A172 (cell line): Measurements from ENCODE around the gene KRT37. TPM values are rescaled to one million over a fixed set of nuclear protein-coding genes. Genes with fewer than 3 reads are reported as not detected.
A peak's percentile ranks its signal among the peaks of the same experiment; 100 is the strongest.
"Not testable (repeated sequence)": the region's sequence is repeated elsewhere in the genome, so short reads cannot be mapped to it uniquely, and the experiment has no call there.

Experiments
- DNase-seq: peaks from one replicate; pipeline ENCODE4 v3.0.0-alpha.2; 2015; ENCODE audit warnings: low spot score
- total RNA-seq: library from RNA; depleted of rRNA; stranded (reverse); fragments of >200 nt; shearing (Covaris generic); gene quantifications from 2 replicates; pipeline ENCODE4 v1.2.3, GENCODE V29; 2014

KRT37 gene
- total RNA-seq, 1 experiment from 2014 or later: not detected

GRCh38 chr17:41434415-41434814 lies 10.0 kb upstream of the KRT37 start:
- DNase-seq: no peak

- DNase-seq: no peak
These were observed 9.6 kb upstream of the KRT37 start for GRCh38 chr17:41434005-41434404.

- no peak for DNase-seq
These were observed 9.2 kb upstream of the KRT37 start for GRCh38 chr17:41433586-41433985.

DNA sequence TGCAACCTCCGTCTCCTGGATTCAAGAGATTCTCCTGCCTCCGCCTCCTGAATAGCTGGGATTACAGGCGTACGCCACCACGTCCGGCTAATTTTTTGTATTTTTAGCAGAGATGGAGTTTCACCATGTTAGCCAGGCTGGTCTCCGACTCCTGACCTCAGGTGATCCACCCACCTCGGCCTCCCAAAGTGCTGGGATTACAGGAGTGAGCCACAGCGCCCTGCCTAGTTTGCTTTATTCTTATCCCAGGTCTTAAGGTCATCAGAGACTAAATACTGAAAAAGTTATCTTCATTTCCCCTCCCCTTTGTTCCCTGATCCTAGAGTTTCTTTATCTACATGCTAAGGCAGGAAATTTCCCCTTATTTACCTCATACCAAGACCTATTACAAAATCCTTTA lies 6.0 kb upstream of the KRT37 start:
- not testable (repeated sequence) for DNase-seq

- DNase-seq: no peak
These were observed 5.3 kb upstream of the KRT37 start for GRCh38 chr17:41429667-41430066.

- DNase-seq: peak; percentile 40
These were observed 4.4 kb upstream of the KRT37 start for GRCh38 chr17:41428591-41429291.

GRCh38 chr17:41422586-41422985 lies 1.8 kb downstream of the KRT37 start:
- not testable (repeated sequence) for DNase-seq

GRCh38 chr17:41421617-41422016 lies 2.8 kb downstream of the KRT37 start:
- DNase-seq: no peak

GRCh38 chr17:41421116-41421515 lies 3.3 kb downstream of the KRT37 start:
- DNase-seq: peak; percentile 23

GRCh38 chr17:41420134-41420533 lies 4.3 kb downstream of the KRT37 start:
- DNase-seq: no peak

DNA sequence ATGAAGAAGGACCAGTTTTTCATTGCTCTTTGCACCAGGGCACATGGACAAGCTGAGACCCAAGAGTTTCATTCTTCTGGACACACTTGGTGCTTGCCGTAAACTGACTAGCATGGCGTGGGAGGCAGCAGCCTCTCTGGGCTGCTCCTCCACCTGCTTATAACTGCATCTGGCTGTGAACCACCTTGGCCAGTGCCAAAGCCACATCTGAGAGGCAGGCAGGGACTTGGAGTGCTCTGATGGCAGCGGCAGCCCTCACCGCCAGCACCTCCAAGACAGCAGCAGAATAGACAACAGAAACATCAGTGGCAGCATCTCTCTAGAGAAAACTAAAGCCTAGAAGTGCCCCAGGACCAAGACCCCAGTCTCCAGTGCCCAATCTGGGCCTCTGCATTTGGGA lies 4.7 kb downstream of the KRT37 start:
- no peak for DNase-seq

GRCh38 chr17:41418116-41418860 lies 6.1 kb downstream of the KRT37 start:
- DNase-seq: no peak

DNA sequence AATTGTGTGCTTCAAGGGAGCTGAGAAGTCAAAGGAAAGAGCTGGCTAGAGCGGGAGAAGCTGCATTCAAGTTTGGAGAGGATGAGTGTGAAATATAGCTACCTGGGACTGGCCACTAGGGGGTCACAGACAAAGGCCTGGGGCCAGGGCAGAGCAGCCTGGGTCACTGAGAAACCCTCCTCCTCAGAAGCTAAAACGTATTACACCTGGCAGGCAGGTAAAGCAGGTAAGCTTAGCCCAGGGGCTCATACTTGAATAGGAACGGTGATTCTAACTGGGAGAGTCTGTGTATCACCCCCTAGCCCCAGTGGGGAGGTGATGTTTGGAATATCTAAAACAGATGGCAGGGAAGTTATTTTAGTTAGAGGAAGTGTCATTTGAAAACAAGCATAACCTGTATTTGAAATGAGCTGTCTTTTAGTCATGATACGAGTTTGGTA lies 6.8 kb downstream of the KRT37 start:
- DNase-seq: no peak

- no peak for DNase-seq
These were observed 7.3 kb downstream of the KRT37 start for GRCh38 chr17:41417127-41417526.

DNA sequence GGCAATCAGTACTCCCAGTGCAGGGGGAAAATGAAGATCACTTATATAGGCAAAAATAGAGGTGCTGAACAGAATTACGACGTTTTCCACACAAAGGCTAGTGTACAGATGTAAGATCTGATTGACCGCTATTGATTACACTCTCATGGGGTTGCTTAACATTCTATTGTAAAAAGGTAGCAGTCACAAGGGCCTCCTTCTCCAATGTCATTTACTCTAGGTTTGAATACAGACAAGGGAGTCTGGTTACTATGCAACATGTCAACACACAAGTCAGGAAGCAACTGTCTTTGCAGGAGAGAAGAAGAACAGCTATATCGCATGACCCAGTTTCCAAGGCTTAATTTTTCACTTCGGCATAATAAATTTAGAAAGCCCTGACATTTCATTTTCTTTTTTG lies 7.9 kb downstream of the KRT37 start:
- DNase-seq: no peak

- no peak for DNase-seq
These were observed 8.5 kb downstream of the KRT37 start for GRCh38 chr17:41415833-41416335.

DNA sequence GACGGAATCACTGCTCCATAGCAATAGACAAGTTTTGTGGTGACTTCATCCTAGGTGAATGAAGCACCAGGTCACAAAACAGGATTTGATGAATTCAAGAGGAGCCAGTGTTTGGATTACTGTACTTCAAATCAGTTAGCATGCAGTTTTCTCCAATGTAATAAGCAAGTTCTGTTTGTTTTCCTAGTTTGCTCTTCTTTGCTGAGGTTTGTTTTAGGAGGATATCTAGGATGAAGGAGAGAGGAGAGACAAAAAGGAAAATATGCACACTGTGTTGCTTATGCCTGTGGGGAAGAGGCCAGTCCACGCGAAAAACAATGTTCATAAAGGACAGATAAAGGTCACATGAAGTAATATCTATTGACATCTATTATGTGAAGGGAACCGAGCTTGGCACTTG lies 9.0 kb downstream of the KRT37 start:
- no peak for DNase-seq

DNA sequence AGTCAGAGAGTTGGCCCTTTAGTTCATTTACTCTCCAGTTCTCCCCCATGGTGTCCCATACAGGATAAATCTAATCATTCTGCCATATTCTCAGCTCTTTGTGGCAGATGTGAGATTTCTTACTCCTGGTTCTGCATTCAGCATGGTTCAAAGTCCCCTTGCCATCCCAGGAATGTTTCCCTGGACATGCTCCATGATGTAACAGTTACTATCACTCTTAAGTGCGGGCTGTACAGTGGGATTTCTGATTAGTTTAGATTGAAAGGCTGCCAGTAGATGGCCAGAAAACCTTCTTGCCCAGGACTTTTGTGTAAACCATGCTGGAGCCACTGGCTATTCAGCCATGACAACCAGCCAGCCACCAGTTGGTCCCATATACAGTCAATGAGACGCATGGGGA lies 10.4 kb downstream of the KRT37 start:
- no peak for DNase-seq

DNA sequence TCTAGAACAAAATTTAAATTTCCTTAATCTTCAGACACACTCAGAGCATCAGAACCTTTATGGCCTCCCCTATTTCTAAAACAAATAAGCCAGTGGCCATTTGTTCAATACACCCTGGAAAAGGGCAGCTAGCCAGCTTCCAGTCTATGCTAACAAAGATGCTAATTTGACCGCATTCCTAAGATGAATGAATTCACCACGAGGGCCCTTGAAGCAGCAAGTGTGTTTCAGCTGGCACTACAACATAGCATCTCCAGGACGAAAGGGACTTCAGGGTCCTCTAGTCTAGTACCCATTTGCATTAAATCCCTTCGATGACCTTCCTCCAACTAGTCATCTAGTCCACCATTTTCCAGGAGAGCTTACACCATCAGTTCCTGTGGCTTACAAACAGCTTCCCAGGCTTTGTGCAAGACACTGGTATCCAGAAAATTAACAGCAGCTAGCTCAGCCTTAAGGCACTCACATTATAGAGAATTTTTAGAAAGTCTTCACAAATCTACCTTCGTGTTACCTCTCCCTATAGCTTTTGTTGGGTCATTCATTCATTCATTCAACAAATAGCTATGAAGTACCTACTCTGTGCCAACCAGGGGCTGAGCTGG lies 10.9 kb downstream of the KRT37 start:
- DNase-seq: no peak

DNA sequence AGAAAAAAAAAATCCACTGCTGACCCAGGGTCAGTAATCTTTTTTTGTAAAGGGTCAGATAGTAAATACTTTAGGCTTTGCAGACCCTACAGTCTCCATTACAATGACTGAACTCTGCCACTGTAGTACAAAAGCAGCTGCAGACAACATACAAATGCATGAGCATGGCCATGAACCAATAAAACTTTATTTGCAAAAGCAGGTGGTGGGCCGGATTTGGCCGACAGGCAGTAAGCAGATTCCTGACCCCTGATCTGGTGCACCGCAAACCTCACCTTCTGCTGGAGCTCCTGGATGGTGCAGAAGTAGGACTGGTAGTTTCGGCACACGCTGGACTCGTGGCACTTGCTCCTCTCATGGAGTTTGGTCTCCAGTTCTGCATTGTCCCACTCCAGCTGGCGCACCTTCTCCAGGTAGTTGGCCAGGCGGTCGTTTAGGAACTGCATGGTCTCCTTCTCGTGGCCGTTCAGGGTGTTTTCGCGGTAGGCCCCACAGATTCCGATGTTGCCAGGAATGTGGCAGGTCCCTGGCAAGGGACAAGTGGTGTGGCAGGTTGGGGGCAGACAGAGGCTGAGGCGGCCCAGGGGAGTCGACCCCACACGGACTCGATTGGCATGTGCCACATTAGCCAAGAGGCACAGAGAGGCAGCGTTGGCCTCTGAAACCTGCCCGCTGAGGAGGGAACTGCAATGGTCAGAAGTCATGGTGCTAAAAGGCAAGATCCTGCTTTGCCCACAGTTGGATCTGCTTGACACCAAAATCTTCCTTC lies 13.1 kb downstream of the KRT37 start:
- no peak for DNase-seq

DNA sequence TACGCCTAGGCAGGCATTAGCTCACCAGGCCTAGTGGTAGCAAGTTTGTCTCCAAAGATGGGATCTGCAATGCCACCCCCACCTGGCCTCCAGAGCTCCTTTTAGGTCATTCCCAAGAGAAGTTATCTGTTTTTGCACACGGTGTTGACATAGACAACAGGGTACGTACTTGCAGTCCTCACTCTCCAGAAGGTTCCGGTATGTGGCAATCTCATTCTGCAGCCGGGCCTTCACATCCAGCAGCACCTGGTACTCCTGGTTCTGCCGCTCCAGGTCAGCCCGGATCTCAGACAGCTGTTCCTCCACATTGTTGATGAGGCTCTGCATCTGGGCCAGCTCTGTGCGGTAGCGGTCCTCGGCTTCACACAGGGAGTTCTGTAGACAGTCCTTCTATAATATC lies 17.2 kb downstream of the KRT37 start:
- DNase-seq: no peak

GRCh38 chr17:41406205-41406604 lies 18.2 kb downstream of the KRT37 start:
- no peak for DNase-seq
